Inflammatory macrophage (primary cell): ENCODE results near the gene ATP8B4.

ENCODE experiments used
- DNase-seq, 2 donors: peaks; one replicate each; pipeline ENCODE4 v3.0.0-alpha.2; 2020 to 2022

Gene ATP8B4

DNA sequence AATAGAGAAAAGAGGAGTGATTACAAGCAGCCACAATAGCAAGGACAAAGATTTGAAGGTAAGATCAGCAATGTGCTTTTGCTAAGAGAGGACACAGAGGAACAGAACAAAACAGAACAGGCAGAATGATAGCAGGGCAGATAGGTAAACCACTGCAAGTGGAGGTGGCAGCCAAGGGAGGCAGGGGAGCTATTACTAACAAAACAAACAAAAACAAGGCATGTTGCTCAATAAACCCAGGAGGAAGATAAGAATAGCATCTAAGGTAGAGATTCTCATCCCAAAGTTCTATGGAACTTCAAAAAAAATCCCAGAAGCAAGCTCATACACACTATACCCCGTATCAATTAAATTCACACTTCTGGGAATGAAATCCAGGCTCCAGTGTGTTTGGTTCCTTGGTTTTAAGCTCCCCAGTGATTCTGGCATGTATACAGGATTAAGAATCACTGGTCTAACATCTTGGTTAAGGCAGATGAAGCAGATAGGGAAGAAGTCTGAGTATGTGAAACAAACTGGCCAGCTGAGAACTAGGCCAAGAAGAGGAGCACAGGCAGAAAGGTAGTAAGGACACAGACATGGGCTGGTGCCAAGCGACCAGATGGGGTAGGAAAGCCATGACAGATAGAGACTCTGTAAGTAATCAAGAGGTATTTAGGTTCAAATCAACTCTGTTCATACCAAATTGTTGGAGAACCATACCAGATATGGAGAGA lies 309.0 kb downstream of the ATP8B4 start:
- no peak for DNase-seq

DNA sequence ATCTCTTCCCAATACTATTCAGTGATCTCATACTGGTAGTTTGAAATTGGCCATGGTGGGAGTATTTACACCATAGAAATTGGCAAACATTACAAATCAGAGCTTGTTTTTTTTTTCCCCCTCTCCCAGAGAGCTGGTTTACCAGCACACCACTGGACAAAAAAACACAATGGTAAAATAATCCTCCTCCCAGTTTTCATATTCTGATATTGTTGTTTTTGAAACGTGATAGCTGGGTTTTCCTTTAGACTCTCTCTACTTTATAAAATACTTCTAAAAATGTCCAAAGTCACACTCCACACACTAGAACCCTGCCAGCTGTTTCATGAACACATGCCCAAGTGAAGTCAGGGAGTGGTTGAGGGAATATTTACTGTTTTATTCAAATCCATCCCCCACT lies 310.7 kb downstream of the ATP8B4 start:
- no peak for DNase-seq
